ENCODE measurements around the gene KIF11. TPM values are rescaled to one million over a fixed set of nuclear protein-coding genes. Genes with fewer than 3 reads are reported as not detected.

Gene KIF11
- total RNA-seq, 1 donor from 2014 or later, result 39.9 TPM

- no peak overlapping the region for H3K27ac Mint-ChIP-seq
- peaks cover 22% of the 10 kb centered on the region for H3K4me1 Mint-ChIP-seq
- no peaks in the 10 kb centered on the region for H3K9me3 Mint-ChIP-seq
- H3K27me3 Mint-ChIP-seq, result peaks cover 76% of the 10 kb centered on the region
- DNase-seq, result no peak
- no peaks in the 10 kb centered on the region for H3K36me3 Mint-ChIP-seq (ENCODE audit: low read depth)
- intact Hi-C loops (cut with micrococcal nuclease), result loop anchor here (5.0 kb wide), 2 partner anchors 101 to 379 kb away; partner anchors contain the start of genes CYP26A1 and KIF11
- no peak overlapping the region for H3K4me3 Mint-ChIP-seq
These were observed 100.6 kb downstream of the KIF11 start for GRCh38 chr10:92693534-92693893.

- intact Hi-C loops (cut with micrococcal nuclease), result no loop called here
- H3K4me3 Mint-ChIP-seq, result no peak overlapping the region
- no peaks in the 10 kb centered on the region for H3K36me3 Mint-ChIP-seq (ENCODE audit: low read depth)
- H3K27me3 Mint-ChIP-seq, result peaks cover 82% of the 10 kb centered on the region
- peaks cover 28% of the 10 kb centered on the region for H3K4me1 Mint-ChIP-seq
- no peak for DNase-seq
- H3K27ac Mint-ChIP-seq, result no peak overlapping the region
- H3K9me3 Mint-ChIP-seq, result no peaks in the 10 kb centered on the region
These were observed 103.0 kb downstream of the KIF11 start for GRCh38 chr10:92695679-92696605.

GRCh38 chr10:92696606-92697383, 103.9 kb downstream of the KIF11 start:
- no peak overlapping the region for H3K27ac Mint-ChIP-seq
- H3K27me3 Mint-ChIP-seq, result peaks cover 84% of the 10 kb centered on the region
- H3K4me1 Mint-ChIP-seq, result peaks cover 23% of the 10 kb centered on the region
- H3K36me3 Mint-ChIP-seq (ENCODE audit: low read depth), result no peaks in the 10 kb centered on the region
- intact Hi-C loops (cut with micrococcal nuclease), result no loop called here
- no peak for DNase-seq
- no peaks in the 10 kb centered on the region for H3K9me3 Mint-ChIP-seq
- H3K4me3 Mint-ChIP-seq, result no peak overlapping the region

- Mint-ChIP-seq H3K9me3 (no peaks in the 10 kb centered on the region), H3K4me3 (peak overlapping the region; percentile 36), H3K27me3 (peaks cover 83% of the 10 kb centered on the region), H3K36me3 (ENCODE audit: low read depth) (no peaks in the 10 kb centered on the region), H3K27ac (no peak overlapping the region), H3K4me1 (peaks cover 23% of the 10 kb centered on the region)
- intact Hi-C loops (cut with micrococcal nuclease), result no loop called here
- DNase-seq, result no peak
These were observed 105.0 kb downstream of the KIF11 start for GRCh38 chr10:92697663-92698511.

- no peak for DNase-seq
- Mint-ChIP-seq H3K27me3 (peaks cover 80% of the 10 kb centered on the region), H3K4me1 (peaks cover 23% of the 10 kb centered on the region), H3K9me3 (no peaks in the 10 kb centered on the region), H3K27ac (no peak overlapping the region), H3K4me3 (peak overlapping the region; percentile 86), H3K36me3 (ENCODE audit: low read depth) (no peaks in the 10 kb centered on the region)
- intact Hi-C loops (cut with micrococcal nuclease), result no loop called here
These were observed 106.2 kb downstream of the KIF11 start for GRCh38 chr10:92699193-92699517.

GRCh38 chr10:92699518-92700381, 106.8 kb downstream of the KIF11 start:
- Mint-ChIP-seq H3K27ac (no peak overlapping the region), H3K4me3 (peak overlapping the region; percentile 86), H3K4me1 (peaks cover 23% of the 10 kb centered on the region), H3K27me3 (peaks cover 76% of the 10 kb centered on the region), H3K36me3 (ENCODE audit: low read depth) (no peaks in the 10 kb centered on the region), H3K9me3 (no peaks in the 10 kb centered on the region)
- intact Hi-C loops (cut with micrococcal nuclease), result no loop called here
- peak; percentile 79 for DNase-seq

GRCh38 chr10:92702301-92702916, 109.5 kb downstream of the KIF11 start:
- intact Hi-C loops (cut with micrococcal nuclease), result no loop called here
- peaks cover 61% of the 10 kb centered on the region for H3K27me3 Mint-ChIP-seq
- no peaks in the 10 kb centered on the region for H3K9me3 Mint-ChIP-seq
- no peak overlapping the region for H3K27ac Mint-ChIP-seq
- DNase-seq, result no peak
- H3K36me3 Mint-ChIP-seq (ENCODE audit: low read depth), result no peaks in the 10 kb centered on the region
- H3K4me3 Mint-ChIP-seq, result peak overlapping the region; percentile 12
- peaks cover 23% of the 10 kb centered on the region for H3K4me1 Mint-ChIP-seq

Other genes starting within 250 kb of the KIF11 start
- gene IDE, start 19.0 kb upstream of the KIF11 start, total RNA-seq, result 47.9 and 50.2 TPM in 2 replicates
- gene HHEX, start 96.8 kb downstream of the KIF11 start, total RNA-seq, result 0.19 and 0.31 TPM in 2 replicates

Measured in activated CD4-positive, alpha-beta T cell treated with anti-CD3 and anti-CD28 coated beads, Interleukin-2, amount 10 ng/mL, durations not matched to agents 24 days and 14 days (primary cell).